HG02678 (cell line): ENCODE measurements around the gene SPRY4.
"Not testable (repeated sequence)": the region's sequence is repeated elsewhere in the genome, so short reads cannot be mapped to it uniquely, and the experiment has no call there.

Experiments
- ATAC-seq: cut with Tn5 transposase; IDR thresholded peaks from one replicate; pipeline ENCODE4 v1.9.1; 2021; ENCODE audit warnings: mild to moderate bottlenecking, moderate library complexity; ENCODE audit not compliant: unreplicated experiment

The SPRY4 gene

GRCh38 chr5:142316051-142316450 is 8.8 kb downstream of the SPRY4 start:
- ATAC-seq = no peak

GRCh38 chr5:142315096-142315900 is 9.5 kb downstream of the SPRY4 start:
- ATAC-seq = no peak

GRCh38 chr5:142314606-142315005 is 10.2 kb downstream of the SPRY4 start:
- no peak for ATAC-seq

GRCh38 chr5:142314109-142314508 is 10.7 kb downstream of the SPRY4 start:
- ATAC-seq = no peak

- ATAC-seq = no peak
These were observed 11.1 kb downstream of the SPRY4 start for GRCh38 chr5:142313682-142314081.

GRCh38 chr5:142313275-142313674 is 11.5 kb downstream of the SPRY4 start:
- ATAC-seq = no peak

GRCh38 chr5:142312399-142312798 is 12.4 kb downstream of the SPRY4 start:
- no peak for ATAC-seq

- no peak for ATAC-seq
These were observed 13.1 kb downstream of the SPRY4 start for GRCh38 chr5:142311725-142312124.

GRCh38 chr5:142310803-142311202 is 14.0 kb downstream of the SPRY4 start:
- ATAC-seq = no peak

- ATAC-seq = no peak
These were observed 15.0 kb downstream of the SPRY4 start for GRCh38 chr5:142309747-142310318.

GRCh38 chr5:142308358-142308757 is 16.5 kb downstream of the SPRY4 start:
- ATAC-seq = no peak

GRCh38 chr5:142307146-142307890 is 17.5 kb downstream of the SPRY4 start:
- ATAC-seq = no peak

- ATAC-seq = no peak
These were observed 18.7 kb downstream of the SPRY4 start for GRCh38 chr5:142306077-142306502.

- no peak for ATAC-seq
These were observed 19.6 kb downstream of the SPRY4 start for GRCh38 chr5:142305211-142305610.

- no peak for ATAC-seq
These were observed 20.7 kb downstream of the SPRY4 start for GRCh38 chr5:142304013-142304701.

- ATAC-seq = no peak
These were observed 21.3 kb downstream of the SPRY4 start for GRCh38 chr5:142303565-142303964.

- ATAC-seq = no peak
These were observed 23.3 kb downstream of the SPRY4 start for GRCh38 chr5:142301540-142301939.

- no peak for ATAC-seq
These were observed 24.1 kb downstream of the SPRY4 start for GRCh38 chr5:142300677-142301076.

- ATAC-seq = no peak
These were observed 26.0 kb downstream of the SPRY4 start for GRCh38 chr5:142298789-142299188.

- ATAC-seq = not testable (repeated sequence)
These were observed 27.0 kb downstream of the SPRY4 start for GRCh38 chr5:142297786-142298185.

GRCh38 chr5:142296914-142297417 is 27.9 kb downstream of the SPRY4 start:
- ATAC-seq = no peak
